Measurements from ENCODE around the gene CEP126.

Gene CEP126

DNA sequence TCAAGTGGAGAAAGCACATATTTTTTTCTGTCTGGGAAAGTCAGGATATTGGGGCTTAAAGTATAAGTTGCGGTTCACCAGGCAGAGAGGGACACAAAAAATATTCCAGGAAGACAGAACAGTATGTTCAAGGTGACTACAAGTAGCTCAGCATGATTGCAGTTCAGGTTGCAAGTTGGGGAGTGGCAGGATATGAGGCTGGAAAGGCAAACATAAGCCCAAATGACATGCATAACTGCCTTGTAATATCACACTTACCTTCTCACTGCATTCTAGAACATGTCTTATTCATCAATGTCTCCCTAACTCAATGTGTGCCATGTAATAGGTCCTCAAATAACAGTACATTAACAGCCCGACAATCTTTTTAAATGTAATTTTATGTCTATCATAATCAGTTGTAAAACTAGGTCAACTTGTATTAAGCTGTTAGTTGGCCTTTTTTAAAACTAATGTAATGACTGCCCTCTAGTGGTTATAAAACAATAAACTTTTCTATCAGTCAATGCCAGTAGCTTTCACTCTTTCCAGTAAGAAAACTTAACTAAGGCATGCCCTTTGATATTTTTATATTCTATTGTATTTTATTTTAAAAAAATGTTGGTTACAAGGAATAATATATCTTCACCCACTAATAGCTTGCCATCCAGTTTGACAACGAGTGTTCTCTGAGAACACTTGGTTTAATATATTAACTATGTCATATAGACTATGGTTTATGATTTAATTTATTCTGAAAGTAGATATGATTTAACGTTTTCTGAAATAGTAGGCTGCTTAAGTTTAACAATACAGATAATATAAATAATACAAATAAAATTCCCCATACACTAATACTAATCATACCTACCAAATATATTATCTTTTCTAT, 93.0 kb downstream of the CEP126 start:
- peak; percentile 71 for DNase-seq (ENCODE audit: insufficient read length, low spot score)
- peak; percentile 97 for FAIRE-seq

DNA sequence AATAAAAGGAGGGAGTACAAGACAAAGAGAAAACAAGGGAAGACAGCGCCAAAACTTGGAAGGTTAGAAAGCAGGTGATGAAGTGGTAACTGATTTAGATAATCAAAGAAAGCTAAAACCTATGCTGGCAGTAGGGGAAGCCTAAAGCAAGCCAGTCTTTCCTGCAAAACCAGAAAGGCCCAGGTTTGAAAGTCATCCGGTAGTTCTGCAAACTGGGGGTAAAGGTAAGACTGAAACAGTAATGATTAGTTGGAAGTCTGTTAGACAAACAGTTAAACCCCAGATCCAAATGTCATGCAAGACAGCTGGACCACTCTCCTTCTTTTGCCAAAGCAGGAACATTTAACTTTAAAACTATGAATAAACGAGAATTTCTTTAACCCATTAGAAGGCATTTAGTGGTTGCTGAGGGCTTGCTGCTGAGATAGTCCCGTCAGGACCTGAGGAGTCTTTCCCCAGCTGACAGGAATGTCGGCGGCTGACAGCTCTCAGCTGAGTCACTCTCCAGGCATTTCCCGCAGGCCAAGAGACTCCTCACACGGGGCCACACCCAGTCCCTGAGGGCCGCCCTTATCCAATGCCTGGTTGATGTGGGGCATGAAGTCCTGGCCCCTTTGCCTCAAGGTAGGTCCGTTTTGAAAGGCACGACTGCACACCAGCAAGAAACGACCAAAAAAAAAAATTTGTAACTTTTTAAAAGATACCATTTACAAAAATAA, 96.1 kb downstream of the CEP126 start:
- DNase-seq (ENCODE audit: insufficient read length, low spot score) (peak; percentile 99), FAIRE-seq (peak; percentile 99)

DNA sequence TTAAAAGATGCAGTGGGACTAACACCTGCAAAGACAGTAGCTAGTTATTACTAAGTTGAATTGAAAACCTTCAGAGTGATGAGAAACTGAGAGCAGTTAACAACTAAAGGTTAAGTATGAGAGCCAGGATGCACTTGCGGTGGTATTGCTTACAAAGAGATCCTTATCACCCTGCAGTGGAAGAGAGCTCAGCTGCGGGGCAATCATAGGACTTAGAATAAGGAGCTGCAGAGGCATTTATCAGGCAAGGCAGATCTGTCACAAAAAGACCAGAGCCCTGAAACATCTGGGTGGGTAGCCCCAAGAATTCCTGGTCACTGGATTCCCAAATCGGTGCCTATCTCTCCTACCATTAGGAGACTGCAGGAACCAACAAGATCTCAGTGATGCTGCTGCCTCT, 98.1 kb downstream of the CEP126 start:
- FAIRE-seq (no peak), DNase-seq (ENCODE audit: insufficient read length, low spot score) (no peak)

DNA sequence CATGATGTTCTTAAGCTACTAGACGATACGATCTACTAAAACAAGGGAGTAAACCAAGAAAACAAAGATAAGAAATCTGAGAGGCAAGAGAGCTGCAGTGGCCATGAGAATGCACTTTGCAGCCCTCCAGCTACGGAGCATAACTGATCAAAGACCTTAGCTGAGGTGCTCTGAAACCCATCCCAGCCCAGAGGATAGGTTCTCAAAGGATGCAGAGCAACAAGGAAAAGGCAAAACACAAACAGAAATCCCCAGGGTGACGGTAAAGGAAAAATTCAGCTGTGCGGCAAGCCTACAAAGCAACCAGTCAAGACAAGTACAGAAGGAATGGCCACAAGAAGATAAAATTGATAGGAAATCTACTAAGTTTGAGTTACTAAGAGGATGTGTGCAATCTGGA, 99.9 kb downstream of the CEP126 start:
- FAIRE-seq (peak; percentile 51), DNase-seq (ENCODE audit: insufficient read length, low spot score) (no peak)

DNA sequence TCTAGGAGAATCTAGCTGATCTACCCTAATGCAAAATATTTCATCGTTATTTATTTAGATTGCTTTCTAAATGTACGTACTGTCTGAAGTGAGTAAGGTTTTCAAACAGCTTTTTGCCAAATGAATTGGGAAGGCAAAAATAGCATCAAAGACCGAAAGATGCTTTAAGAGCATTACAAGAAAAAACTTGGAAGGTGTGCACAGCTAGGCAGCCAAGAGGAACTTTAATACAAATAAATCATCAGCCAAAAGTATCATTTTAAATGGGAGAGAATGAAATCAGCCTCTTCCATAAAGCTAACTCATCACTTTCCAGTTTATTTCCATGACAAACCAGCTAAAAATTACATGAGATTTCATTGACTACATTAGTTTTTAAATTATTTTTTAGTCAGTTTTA, 102.2 kb downstream of the CEP126 start:
- no peak for FAIRE-seq
- DNase-seq (ENCODE audit: insufficient read length, low spot score), result no peak

DNA sequence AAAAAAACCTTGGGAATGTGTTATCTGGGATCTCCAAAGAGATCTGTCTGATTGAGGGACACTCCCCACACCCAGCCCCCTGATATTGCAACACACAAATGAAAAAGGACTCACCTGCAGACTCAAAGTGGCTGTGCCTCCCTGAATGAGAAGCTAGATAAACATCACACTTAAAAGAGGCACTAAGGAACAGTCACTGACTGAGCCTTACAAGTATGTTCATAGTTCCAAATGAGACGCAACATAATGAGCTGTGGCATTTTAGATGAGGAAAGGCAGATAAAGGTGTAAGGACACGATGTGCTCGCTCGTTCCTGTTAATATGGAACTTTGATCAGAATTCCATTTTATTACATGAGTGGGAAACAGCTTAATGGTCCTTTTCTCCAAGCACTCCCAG, 111.4 kb downstream of the CEP126 start:
- FAIRE-seq (peak; percentile 64), DNase-seq (ENCODE audit: insufficient read length, low spot score) (no peak)

DNA sequence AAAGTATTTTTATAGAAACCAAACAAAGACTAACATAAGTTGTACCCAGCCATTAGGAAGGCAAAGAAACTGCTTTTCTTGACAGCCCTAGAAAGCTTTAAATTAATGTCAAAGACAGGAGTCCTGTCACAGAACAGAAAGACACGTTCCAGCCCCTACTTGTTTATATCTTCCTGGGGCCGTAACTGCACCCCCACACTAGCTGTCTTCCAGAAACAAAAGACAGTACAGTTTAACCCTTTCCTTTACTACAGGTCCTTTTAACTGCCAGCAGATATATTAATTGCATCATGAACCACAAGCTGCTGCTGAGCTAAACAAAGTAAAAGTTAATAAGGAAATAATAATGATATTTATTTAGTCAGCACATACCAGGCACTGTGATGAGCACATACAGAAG, 112.1 kb downstream of the CEP126 start:
- no peak for DNase-seq (ENCODE audit: insufficient read length, low spot score)
- FAIRE-seq, result no peak

DNA sequence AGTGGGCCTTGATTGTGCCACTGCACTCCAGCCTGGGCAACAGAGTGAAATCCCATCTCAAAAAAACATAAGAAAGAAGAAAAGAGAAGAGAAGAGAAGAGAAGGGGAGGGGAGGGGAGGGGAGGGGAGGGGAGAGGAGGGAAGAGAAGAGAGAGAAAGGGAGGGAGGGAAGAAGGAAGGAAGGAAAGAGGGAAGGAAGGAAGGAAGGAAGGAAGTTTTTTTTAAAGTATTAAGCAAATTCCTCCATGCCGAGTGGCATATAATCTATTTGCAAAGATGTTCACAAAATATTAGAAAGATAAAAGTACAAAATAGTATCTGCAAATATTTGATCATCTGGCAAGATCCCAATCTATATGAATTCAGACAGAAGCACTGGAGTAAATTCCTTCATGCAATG, 121.9 kb downstream of the CEP126 start:
- no peak for FAIRE-seq
- no peak for DNase-seq (ENCODE audit: insufficient read length, low spot score)

DNA sequence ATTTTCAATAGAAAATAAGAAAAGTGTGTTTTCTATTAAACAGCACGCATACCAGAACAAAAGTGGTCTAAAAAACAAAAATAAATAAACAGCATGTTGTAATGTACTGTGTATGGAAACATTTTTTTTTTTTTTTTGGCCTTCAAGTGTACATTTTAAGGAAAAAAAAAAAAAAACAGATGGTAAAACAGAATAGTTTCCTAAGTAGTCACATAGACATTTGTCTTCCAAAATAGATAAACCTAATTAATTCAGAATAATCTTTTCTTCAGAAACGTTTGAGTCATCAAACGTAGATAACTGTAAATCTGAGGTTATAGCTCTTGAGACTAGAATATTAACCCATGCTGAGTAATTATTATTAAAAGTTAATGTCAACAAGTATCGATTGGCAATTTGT, 132.0 kb downstream of the CEP126 start:
- no peak for DNase-seq (ENCODE audit: insufficient read length, low spot score)
- FAIRE-seq, result no peak

DNA sequence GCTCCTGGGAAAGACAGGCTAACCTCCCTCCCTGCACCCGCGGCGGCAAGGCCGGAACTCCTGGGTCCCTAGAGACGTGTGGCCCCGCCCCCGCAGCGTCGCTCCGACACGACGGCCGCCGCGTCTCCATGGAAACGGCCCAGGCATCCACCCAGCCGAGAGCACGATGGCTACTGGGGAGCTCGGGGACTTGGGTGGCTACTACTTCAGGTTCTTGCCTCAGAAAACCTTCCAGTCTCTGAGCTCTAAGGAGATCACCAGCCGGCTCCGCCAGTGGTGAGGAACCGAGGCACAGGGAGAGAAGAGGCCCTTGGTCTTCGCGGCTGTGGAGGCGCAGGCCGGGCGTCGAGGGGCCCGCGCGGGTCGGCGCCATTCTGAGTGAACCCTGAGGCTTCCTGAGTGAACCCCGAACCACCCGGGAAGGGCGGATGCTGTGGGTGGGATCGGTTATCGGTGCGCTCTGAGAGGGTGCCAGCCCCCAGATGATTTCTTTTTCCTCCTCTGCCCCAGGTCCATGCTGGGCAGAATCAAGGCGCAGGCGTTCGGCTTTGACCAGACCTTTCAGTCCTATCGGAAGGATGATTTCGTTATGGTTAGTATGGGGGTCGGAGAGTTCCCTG, 132.6 kb downstream of the CEP126 start, which contains the start of gene CFAP300:
Gene CFAP300, plus strand, starts transcription at position 133 of the 620 bp plus-strand sequence. Its CDS starts 34 bp downstream, at position 167.
- peak; percentile 94 for DNase-seq (ENCODE audit: insufficient read length, low spot score)
- peak; percentile 96 for FAIRE-seq

Data from HTR-8/SVneo (cell line).